ENCODE measurements around the gene GPR183. TPM values are rescaled to one million over a fixed set of nuclear protein-coding genes. Genes with fewer than 3 reads are reported as not detected.

Gene GPR183
- total RNA-seq, 1 donor from 2014 or later, result not detected

- no peak for TF ChIP-seq CTCF (conservative IDR thresholded peaks at IDR 0.05)
- Mint-ChIP-seq H3K36me3 (ENCODE audit: low read depth) (no peaks in the 10 kb centered on the region), H3K4me1 (no peaks in the 10 kb centered on the region), H3K27ac (ENCODE audit: unreplicated experiment) (no peak overlapping the region), H3K9me3 (no peaks in the 10 kb centered on the region), H3K4me3 (no peak overlapping the region), H3K27me3 (ENCODE audit: low read depth) (no peaks in the 10 kb centered on the region)
- DNase-seq (ENCODE audit: low read depth, low spot score), result no peak
These were observed 19.6 kb downstream of the GPR183 start for GRCh38 chr13:99287551-99287950.

- no peak for DNase-seq (ENCODE audit: low read depth, low spot score)
- Mint-ChIP-seq H3K4me1 (no peaks in the 10 kb centered on the region), H3K27me3 (ENCODE audit: low read depth) (no peaks in the 10 kb centered on the region), H3K27ac (ENCODE audit: unreplicated experiment) (no peak overlapping the region), H3K36me3 (ENCODE audit: low read depth) (no peaks in the 10 kb centered on the region), H3K9me3 (no peaks in the 10 kb centered on the region), H3K4me3 (no peak overlapping the region)
- no peak for TF ChIP-seq CTCF (conservative IDR thresholded peaks at IDR 0.05)
These were observed 21.6 kb downstream of the GPR183 start for GRCh38 chr13:99285432-99286182.

GRCh38 chr13:99282264-99283231 is 24.7 kb downstream of the GPR183 start:
- TF ChIP-seq CTCF (conservative IDR thresholded peaks at IDR 0.05), result no peak
- no peak overlapping the region for H3K4me3 Mint-ChIP-seq
- no peaks in the 10 kb centered on the region for H3K9me3 Mint-ChIP-seq

GRCh38 chr13:99281811-99282263 is 25.4 kb downstream of the GPR183 start:
- Mint-ChIP-seq H3K36me3 (ENCODE audit: low read depth) (peaks cover 3% of the 10 kb centered on the region), H3K27me3 (ENCODE audit: low read depth) (no peaks in the 10 kb centered on the region), H3K9me3 (no peaks in the 10 kb centered on the region), H3K4me3 (no peak overlapping the region), H3K4me1 (no peaks in the 10 kb centered on the region), H3K27ac (ENCODE audit: unreplicated experiment) (no peak overlapping the region)
- no peak for TF ChIP-seq CTCF (conservative IDR thresholded peaks at IDR 0.05)
- DNase-seq (ENCODE audit: low read depth, low spot score), result no peak

More at GRCh38 chr13:99282264-99283231, 24.7 kb downstream of the GPR183 start:
- no peaks in the 10 kb centered on the region for H3K4me1 Mint-ChIP-seq
- H3K27ac Mint-ChIP-seq (ENCODE audit: unreplicated experiment), result no peak overlapping the region
- H3K36me3 Mint-ChIP-seq (ENCODE audit: low read depth), result peaks cover 3% of the 10 kb centered on the region
- no peaks in the 10 kb centered on the region for H3K27me3 Mint-ChIP-seq (ENCODE audit: low read depth)
- DNase-seq (ENCODE audit: low read depth, low spot score), result no peak

- Mint-ChIP-seq H3K36me3 (ENCODE audit: low read depth) (peaks cover 6% of the 10 kb centered on the region), H3K27ac (ENCODE audit: unreplicated experiment) (no peak overlapping the region), H3K4me1 (no peaks in the 10 kb centered on the region), H3K27me3 (ENCODE audit: low read depth) (no peaks in the 10 kb centered on the region), H3K4me3 (no peak overlapping the region), H3K9me3 (no peaks in the 10 kb centered on the region)
- no peak for TF ChIP-seq CTCF (conservative IDR thresholded peaks at IDR 0.05)
- no peak for DNase-seq (ENCODE audit: low read depth, low spot score)
These were observed 27.0 kb downstream of the GPR183 start for GRCh38 chr13:99280166-99280565.
